ENCODE measurements around the gene HAO1.
"Not testable (repeated sequence)": the region's sequence is repeated elsewhere in the genome, so short reads cannot be mapped to it uniquely, and the experiment has no call there.

HAO1 gene

DNA sequence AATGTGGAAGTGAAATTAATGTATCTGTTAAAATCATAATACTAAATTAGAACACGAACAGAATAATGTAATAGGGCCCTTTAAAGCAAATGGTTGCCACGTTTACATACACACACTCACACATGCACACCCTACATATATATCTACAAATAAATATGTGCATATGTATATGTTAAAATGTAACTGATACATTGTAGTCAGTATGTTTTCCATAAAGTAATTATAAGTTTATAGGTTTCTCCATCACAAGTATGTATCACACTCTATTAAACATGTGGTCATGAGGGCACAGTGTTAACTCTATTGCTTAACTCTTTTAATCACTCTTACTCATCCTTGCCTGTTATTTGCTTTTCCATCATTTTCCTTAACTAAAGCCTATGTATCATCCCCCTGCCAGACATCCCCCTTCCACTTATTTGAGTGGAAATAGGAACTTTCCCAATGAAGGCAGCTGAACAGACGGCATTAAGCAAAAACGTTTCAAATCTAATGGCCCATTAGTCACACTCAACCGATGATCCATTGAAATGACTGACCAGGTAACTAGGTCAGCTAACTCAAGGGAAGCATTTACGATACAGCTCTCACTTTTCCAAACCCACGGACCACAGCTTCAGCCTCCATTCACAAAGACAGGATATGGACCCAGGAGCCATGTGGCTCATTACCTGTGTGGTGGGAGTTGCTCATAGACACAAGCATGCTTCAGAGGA lies 89.3 kb downstream of the HAO1 start:
- no peak for DNase-seq

DNA sequence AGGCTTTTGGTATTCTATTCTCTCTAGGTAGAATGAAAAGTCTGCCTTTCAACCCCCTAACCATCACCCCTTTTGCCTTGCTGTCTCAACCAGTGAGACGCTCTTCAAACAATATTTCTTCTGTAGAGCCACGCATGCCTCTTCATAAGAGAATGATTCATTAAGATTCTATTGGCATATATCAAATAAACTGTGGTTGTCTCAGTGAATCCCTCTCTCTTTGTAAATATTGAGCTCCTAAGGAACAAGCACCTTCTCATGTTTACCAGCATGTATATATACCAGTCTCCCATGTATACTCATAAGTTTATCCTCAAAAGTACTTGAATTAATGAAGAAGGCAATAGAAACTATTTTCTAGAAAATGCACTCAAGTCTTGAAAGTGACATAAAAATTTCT lies 90.6 kb downstream of the HAO1 start:
- no peak for DNase-seq

DNA sequence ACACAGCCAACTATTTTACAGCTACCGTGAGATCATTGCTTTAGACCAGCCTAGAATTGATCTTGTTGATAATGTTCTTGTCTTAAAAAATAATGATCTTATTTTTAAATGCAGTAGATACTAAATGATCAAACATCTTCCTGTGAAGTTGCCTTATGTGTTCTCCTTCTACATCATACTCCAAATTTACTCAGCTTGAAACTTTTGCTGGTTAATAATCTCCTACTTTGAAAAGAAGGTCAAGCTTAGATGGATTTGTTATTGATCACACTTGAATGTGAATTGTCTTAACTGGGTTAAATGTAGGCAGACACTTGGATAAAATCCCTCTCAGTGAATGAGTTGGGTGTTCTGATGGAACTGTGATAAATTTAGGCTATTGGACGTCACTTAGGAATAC lies 91.9 kb downstream of the HAO1 start:
- DNase-seq, result no peak

DNA sequence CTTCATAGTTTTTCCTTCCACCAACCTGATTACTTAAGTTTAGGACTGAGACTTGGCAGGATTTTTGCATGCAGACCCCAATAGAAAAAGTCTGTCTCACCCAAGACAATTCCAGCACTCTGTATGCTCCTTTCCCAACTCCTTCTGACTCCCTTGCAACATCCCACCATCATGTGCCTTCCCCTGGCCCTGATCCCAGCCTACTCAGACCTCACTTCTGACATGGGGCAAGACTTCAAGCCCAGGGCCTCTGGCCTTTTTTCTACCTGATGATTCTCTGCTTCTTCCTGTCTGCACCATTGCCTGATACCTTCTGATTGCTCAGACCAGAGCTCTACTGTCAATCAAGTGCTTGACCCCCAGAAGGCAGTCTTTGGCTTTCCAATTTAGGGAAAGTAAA lies 96.6 kb downstream of the HAO1 start:
- no peak for DNase-seq

DNA sequence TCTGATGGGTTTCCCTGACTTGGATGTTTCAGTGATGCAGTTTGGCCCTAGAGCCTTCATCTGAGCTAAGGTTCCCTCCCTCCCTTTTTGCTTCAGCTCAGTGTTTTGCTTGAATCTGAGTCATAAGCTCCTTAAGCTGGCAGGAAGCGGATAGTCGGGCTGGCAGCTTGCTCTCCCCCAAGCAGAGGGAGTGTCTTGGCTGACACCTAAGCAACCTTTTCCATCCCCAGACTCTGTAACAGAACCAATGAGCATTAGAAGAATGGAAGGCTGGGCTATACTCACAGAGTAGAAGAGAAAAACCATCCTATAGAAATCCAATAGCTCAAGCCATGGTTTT lies 98.3 kb downstream of the HAO1 start:
- no peak for DNase-seq

DNA sequence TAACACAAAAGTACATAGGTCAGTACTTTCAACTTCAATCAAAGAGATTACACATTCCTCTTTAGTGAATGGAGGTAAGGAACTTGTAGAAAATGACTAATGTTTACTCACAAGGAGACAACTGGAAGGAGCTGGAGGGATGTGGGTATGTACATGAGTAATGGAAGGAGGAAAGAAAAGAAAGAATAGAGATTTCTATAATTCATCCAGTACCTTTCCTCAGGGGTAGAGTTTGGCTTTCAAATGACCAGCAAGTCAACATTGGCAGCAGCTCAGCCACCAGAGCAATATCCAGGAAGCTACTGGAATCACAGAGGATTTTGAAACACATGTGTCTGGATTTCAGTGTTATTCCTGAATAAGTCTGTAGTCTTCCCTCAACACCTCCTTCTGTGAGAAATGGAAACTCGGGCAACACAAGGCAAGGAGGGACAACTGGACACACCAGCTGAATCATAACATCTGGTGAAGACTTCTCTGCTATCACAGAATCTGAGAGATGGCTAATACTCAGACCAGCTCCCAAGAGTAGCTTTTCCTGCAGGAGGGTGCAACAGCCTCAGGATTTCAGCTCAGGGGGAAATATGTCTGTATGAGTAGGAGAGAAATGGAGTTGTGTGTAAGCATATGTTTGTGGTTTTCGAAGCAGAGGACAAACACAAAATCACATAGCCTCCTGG lies 98.8 kb downstream of the HAO1 start:
- no peak for DNase-seq

DNA sequence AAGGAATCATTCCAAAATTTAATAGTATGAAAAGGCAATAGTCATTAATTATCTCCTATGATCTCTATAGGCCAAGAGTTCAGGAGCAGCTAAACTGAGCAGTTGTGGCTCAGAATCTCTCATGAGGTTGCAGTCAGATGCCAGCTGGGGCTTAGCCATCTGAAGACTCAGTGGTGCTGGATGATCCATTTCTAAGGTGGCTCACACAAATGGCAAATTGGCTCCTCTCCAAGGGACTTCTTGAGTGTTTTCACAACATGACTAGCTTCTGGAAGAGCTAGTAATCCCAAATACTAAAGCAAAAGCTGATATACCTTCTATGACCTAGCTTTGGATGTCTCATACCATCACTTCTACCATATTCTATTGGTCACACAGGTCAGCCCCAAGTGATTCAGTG lies 104.2 kb downstream of the HAO1 start:
- DNase-seq, result no peak

DNA sequence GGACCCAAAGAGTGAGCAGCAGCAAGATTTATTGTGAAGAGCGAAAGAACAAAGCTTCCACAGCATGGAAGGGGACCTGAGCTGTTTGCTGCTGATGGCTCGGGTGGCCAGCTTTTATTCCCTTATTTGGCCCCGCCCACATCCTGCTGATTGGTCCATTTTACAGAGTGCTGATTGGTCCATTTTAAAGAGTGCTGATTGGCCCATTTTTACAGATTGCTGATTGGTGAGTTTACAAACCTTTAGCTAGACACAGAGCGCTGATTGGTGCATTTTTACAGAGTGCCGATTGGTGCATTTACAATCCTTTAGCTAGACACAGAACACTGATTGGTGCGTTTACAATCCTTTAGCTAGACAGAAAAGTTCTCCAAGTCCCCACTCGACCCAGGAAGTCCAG lies 105.8 kb downstream of the HAO1 start:
- not testable (repeated sequence) for DNase-seq
